Lower leg skin (tissue), 4 donors: ENCODE data around the gene THSD8. TPM values are rescaled to one million over a fixed set of nuclear protein-coding genes. Genes with fewer than 3 reads are reported as not detected.

Source experiments
- DNase-seq, 2 donors: peaks; one replicate each; pipeline ENCODE4 v3.0.0-alpha.2; 2019; ENCODE audit warnings: low spot score in 2 of 2
- H3K4me3 ChIP-seq: fragments of 200-600 bp; sonication (generic); 2 replicates; pipeline ENCODE4 v1.5.1; 2017; ENCODE audit warnings: mild to moderate bottlenecking, low read depth; ENCODE audit not compliant: poor library complexity, severe bottlenecking
- CTCF ChIP-seq, 3 donors: fragments of 450-650 bp; IDR thresholded peaks; one replicate each; pipeline ENCODE4 v1.5.1; 2016; ENCODE audit warnings: antibody characterized with exemption in 3 of 3, mild to moderate bottlenecking in 3 of 3, moderate library complexity in 2 of 3
- POLR2A ChIP-seq, 2 donors: fragments of 450-650 bp; IDR thresholded peaks; one replicate each; pipeline ENCODE4 v1.6.1; 2016 to 2017; ENCODE audit warnings: antibody characterized with exemption in 2 of 2, mild to moderate bottlenecking in 1 of 2, moderate library complexity in 1 of 2
- WGBS, 2 donors: methylation state at CpG; one replicate each; pipeline ENCODE4 v1.1.5; 2018; 5-methylcytosine and 5-hydroxymethylcytosine counted together
- intact Hi-C: fragments of 100-400 bp; cut with DNase I; formaldehyde crosslinking; loops from one replicate; pipeline ENCODE4 v1.15.0; 2023; ENCODE audit warnings: low total_unique reads
- total RNA-seq, 4 donors: library from RNA; depleted of rRNA; stranded (reverse); fragments of >200 nt; gene quantifications; one replicate each; pipeline ENCODE4 v1.1.0, GENCODE V29; 2016

THSD8 gene
- total RNA-seq, 4 donors from 2014 or later = 1.6 TPM; not detected in 3

DNA sequence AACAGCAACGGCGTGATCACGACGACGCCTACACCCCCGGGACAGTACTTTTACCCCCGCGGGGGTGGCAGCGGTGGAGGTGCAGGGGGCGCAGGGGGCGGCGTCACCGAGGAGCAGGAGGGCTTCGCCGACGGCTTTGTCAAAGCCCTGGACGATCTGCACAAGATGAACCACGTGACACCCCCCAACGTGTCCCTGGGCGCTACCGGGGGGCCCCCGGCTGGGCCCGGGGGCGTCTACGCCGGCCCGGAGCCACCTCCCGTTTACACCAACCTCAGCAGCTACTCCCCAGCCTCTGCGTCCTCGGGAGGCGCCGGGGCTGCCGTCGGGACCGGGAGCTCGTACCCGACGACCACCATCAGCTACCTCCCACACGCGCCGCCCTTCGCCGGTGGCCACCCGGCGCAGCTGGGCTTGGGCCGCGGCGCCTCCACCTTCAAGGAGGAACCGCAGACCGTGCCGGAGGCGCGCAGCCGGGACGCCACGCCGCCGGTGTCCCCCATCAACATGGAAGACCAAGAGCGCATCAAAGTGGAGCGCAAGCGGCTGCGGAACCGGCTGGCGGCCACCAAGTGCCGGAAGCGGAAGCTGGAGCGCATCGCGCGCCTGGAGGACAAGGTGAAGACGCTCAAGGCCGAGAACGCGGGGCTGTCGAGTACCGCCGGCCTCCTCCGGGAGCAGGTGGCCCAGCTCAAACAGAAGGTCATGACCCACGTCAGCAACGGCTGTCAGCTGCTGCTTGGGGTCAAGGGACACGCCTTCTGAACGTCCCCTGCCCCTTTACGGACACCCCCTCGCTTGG lies 9.6 kb upstream of the THSD8 start:
- TF ChIP-seq CTCF (IDR thresholded peaks at IDR 0.05) (no peak), POLR2A (IDR thresholded peaks at IDR 0.05) (no peak)
- H3K4me3 ChIP-seq = peak overlapping the region; percentile 85
- peak; percentile 61 to 93 for DNase-seq
- intact Hi-C loops = no loop called here
- 0% methylated on average over 31 to 47 of the region's 84 CpGs for WGBS, 2 donors

DNA sequence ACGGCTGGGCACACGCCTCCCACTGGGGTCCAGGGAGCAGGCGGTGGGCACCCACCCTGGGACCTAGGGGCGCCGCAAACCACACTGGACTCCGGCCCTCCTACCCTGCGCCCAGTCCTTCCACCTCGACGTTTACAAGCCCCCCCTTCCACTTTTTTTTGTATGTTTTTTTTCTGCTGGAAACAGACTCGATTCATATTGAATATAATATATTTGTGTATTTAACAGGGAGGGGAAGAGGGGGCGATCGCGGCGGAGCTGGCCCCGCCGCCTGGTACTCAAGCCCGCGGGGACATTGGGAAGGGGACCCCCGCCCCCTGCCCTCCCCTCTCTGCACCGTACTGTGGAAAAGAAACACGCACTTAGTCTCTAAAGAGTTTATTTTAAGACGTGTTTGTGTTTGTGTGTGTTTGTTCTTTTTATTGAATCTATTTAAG lies 9.0 kb upstream of the THSD8 start:
- H3K4me3 ChIP-seq = peak overlapping the region; percentile 85
- intact Hi-C loops = no loop called here
- DNase-seq = no peak
- 0 to 1% methylated on average over 22 of the region's 22 CpGs for WGBS, 2 donors
- TF ChIP-seq CTCF (IDR thresholded peaks at IDR 0.05) = no peak
- TF ChIP-seq POLR2A (IDR thresholded peaks at IDR 0.05) = no peak

DNA sequence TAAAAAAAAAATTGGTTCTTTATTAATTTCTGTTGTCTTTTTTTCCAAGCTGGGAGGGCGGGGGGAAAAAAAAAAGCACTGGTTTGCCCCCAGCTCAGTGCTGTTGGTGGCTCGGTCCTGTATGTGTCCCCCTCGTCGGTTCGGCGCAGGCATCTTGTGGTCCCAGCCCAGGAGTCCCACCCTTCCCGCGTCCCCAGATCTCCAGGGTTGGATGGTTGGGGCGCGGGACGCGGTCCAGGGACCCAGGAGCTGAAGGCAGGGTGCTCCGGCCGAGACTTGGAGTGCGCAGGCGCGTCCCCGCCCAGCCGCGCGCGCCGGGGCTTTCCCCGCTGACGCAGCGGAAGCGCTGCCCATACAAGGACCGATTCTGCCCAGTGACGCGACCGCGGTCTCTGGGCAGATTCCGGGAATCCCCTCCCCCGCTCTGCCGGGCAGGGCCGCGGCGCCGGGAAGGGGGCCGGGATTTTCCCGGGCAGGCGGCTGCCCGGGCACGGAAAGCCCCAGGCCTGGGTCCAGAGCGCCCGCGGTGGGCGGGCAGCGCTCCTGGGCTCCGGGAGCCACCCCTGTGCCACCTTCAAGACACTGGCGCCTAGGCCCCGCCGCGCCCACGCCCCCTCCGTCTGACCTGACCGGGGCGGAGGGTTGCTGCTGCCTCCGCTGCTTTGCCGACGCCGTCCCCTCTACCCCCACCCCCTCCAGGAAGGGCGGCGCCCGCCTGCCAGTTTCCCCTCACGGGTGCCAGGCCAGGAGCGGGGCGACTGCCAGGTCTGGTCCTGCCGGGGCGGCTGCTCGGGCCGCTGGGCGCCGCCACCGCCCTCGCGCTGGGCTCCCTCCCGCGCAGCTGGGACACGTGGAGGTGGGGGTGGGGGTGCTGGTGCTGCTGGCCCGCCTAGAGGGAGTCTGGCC lies 8.3 kb upstream of the THSD8 start:
- DNase-seq = peak; percentile 92 to 99
- intact Hi-C loops = loop anchor here (2.0 kb wide), 1 partner anchor 17 kb away; no protein-coding TSS in a partner anchor
- peak overlapping the region; percentile 85 for H3K4me3 ChIP-seq
- TF ChIP-seq CTCF (IDR thresholded peaks at IDR 0.05) = no peak
- no peak for TF ChIP-seq POLR2A (IDR thresholded peaks at IDR 0.05)
- WGBS, 2 donors = 0% methylated on average over 20 to 63 of the region's 81 CpGs

- WGBS, 2 donors = 52 to 60% methylated on average over 7 of the region's 7 CpGs
- peak overlapping the region; percentile 13 for H3K4me3 ChIP-seq
- DNase-seq = no peak
- intact Hi-C loops = loop anchor here (2.0 kb wide), 1 partner anchor 18 kb away; no protein-coding TSS in a partner anchor
- no peak for TF ChIP-seq CTCF (IDR thresholded peaks at IDR 0.05)
- TF ChIP-seq POLR2A (IDR thresholded peaks at IDR 0.05) = no peak
Measured at GRCh38 chr19:12794196-12794941, 7.5 kb upstream of the THSD8 start.

GRCh38 chr19:12794971-12795381 lies 6.9 kb upstream of the THSD8 start:
- no peak overlapping the region for H3K4me3 ChIP-seq
- WGBS, 2 donors = 84 to 86% methylated on average over 9 of the region's 9 CpGs
- intact Hi-C loops = loop anchor here (2.0 kb wide), 1 partner anchor 18 kb away; no protein-coding TSS in a partner anchor
- no peak for TF ChIP-seq POLR2A (IDR thresholded peaks at IDR 0.05)
- no peak for TF ChIP-seq CTCF (IDR thresholded peaks at IDR 0.05)
- no peak for DNase-seq
